H9 (cell line): ENCODE data around the gene CEP162. TPM values are rescaled to one million over a fixed set of nuclear protein-coding genes. Genes with fewer than 3 reads are reported as not detected.

Experiments used
- DNase-seq: peaks from one replicate; pipeline ENCODE4 v3.0.0-alpha.2; 2017
- H2AFZ ChIP-seq: one replicate; pipeline ENCODE4 v1.6.1; 2013; ENCODE audit warnings: mild to moderate bottlenecking, low read length, control low read depth, moderate library complexity
- H2AK5ac ChIP-seq: 2 replicates; pipeline ENCODE4 v1.6.1; 2013; ENCODE audit warnings: low read length, control low read depth, mixed read lengths; ENCODE audit not compliant: insufficient read length
- H2BK120ac ChIP-seq: one replicate; pipeline ENCODE4 v1.6.1; 2013; ENCODE audit warnings: low read depth, mild to moderate bottlenecking, low read length, control low read depth, inconsistent platforms; ENCODE audit not compliant: poor library complexity, severe bottlenecking
- H2BK12ac ChIP-seq: 2 replicates; pipeline ENCODE4 v1.6.1; 2013; ENCODE audit warnings: low read length, control low read depth, mixed read lengths, low read depth; ENCODE audit not compliant: insufficient read length
- H2BK15ac ChIP-seq: 2 replicates; pipeline ENCODE4 v1.6.1; 2013; ENCODE audit warnings: low read depth, low read length, control low read depth
- H2BK20ac ChIP-seq: one replicate; pipeline ENCODE4 v1.6.1; 2013; ENCODE audit warnings: low read depth, mild to moderate bottlenecking, low read length, control low read depth, inconsistent platforms; ENCODE audit not compliant: poor library complexity, severe bottlenecking
- H2BK5ac ChIP-seq: 2 replicates; pipeline ENCODE4 v1.6.1; 2013; ENCODE audit warnings: low read length, control low read depth, mixed read lengths; ENCODE audit not compliant: insufficient read length
- H3K14ac ChIP-seq: 2 replicates; pipeline ENCODE4 v1.6.1; 2013; ENCODE audit warnings: low read length, control low read depth; ENCODE audit not compliant: insufficient read depth
- H3K18ac ChIP-seq: 2 replicates; pipeline ENCODE4 v1.6.1; 2013; ENCODE audit warnings: low read depth, mild to moderate bottlenecking, mixed read lengths, low read length, control low read depth; ENCODE audit not compliant: insufficient read length
- H3K23ac ChIP-seq: 2 replicates; pipeline ENCODE4 v1.6.1; 2013; ENCODE audit warnings: low read length, control low read depth, mixed read lengths, low read depth; ENCODE audit not compliant: insufficient read length
- H3K23me2 ChIP-seq: 2 replicates; pipeline ENCODE4 v1.6.1; 2013; ENCODE audit warnings: low read depth, mild to moderate bottlenecking, mixed read lengths, low read length, control low read depth; ENCODE audit not compliant: insufficient read length, poor library complexity, severe bottlenecking
- H3K27ac ChIP-seq: 2 replicates; pipeline ENCODE4 v1.5.1; 2013; ENCODE audit warnings: low read length, control low read depth, mixed read lengths, low read depth; ENCODE audit not compliant: insufficient read length
- H3K27me3 ChIP-seq: 2 replicates; pipeline ENCODE4 v1.6.1; 2013; ENCODE audit warnings: low read length, control low read depth, inconsistent platforms; ENCODE audit not compliant: insufficient read depth
- H3K4ac ChIP-seq: 2 replicates; pipeline ENCODE4 v1.6.1; 2013; ENCODE audit warnings: low read depth, mild to moderate bottlenecking, control low read depth, inconsistent platforms, low read length, moderate library complexity
- H3K4me1 ChIP-seq: 2 replicates; pipeline ENCODE4 v1.6.1; 2013; ENCODE audit warnings: low read length, control low read depth, inconsistent platforms; ENCODE audit not compliant: insufficient read depth
- H3K4me2 ChIP-seq: 2 replicates; pipeline ENCODE4 v1.6.1; 2013; ENCODE audit warnings: low read length, control low read depth, mixed read lengths; ENCODE audit not compliant: insufficient read length, insufficient read depth
- H3K56ac ChIP-seq: 2 replicates; pipeline ENCODE4 v1.6.1; 2013; ENCODE audit warnings: low read depth, mild to moderate bottlenecking, mixed read lengths, low read length, control low read depth; ENCODE audit not compliant: insufficient read length
- H3K79me1 ChIP-seq: 2 replicates; pipeline ENCODE4 v1.6.1; 2013; ENCODE audit warnings: low read depth, mild to moderate bottlenecking, moderate library complexity, low read length, control low read depth, inconsistent platforms; ENCODE audit not compliant: insufficient read depth, poor library complexity, severe bottlenecking
- H3K79me2 ChIP-seq: 2 replicates; pipeline ENCODE4 v1.6.1; 2013; ENCODE audit warnings: low read length, control low read depth, inconsistent platforms; ENCODE audit not compliant: insufficient read depth
- H3K9ac ChIP-seq: 2 replicates; pipeline ENCODE4 v1.6.1; 2013; ENCODE audit warnings: low read length, control low read depth, mixed read lengths; ENCODE audit not compliant: insufficient read length; ENCODE audit errors: extremely low read depth
- H3K9me3 ChIP-seq: one replicate; pipeline ENCODE4 v1.6.1; 2013; ENCODE audit warnings: low read depth, low read length, inconsistent platforms; ENCODE audit not compliant: control insufficient read depth
- H3T11ph ChIP-seq: one replicate; pipeline ENCODE4 v1.6.1; 2013; ENCODE audit warnings: mild to moderate bottlenecking, low read length, control low read depth, inconsistent platforms
- H4K20me1 ChIP-seq: one replicate; pipeline ENCODE4 v1.6.1; 2013; ENCODE audit not compliant: control insufficient read depth, insufficient read length, insufficient read depth
- H4K5ac ChIP-seq: 2 replicates; pipeline ENCODE4 v1.6.1; 2013; ENCODE audit warnings: low read depth, mild to moderate bottlenecking, mixed read lengths, low read length, control low read depth; ENCODE audit not compliant: insufficient read length
- H4K8ac ChIP-seq: replicated peaks from 2 replicates; pipeline ENCODE4 v1.6.1; 2013; ENCODE audit warnings: low read length, control low read depth, mixed read lengths, low read depth; ENCODE audit not compliant: insufficient read length
- H4K91ac ChIP-seq: 2 replicates; pipeline ENCODE4 v1.6.1; 2013; ENCODE audit warnings: low read depth, mild to moderate bottlenecking, moderate library complexity, mixed read lengths, low read length, control low read depth; ENCODE audit not compliant: insufficient read length
- H3K27ac Mint-ChIP-seq, 3 experiments: 2 replicates in 2 of 3; 3 replicates in 1 of 3; pipeline ENCODE4 v1.8.0; 2020 to 2021; ENCODE audit warnings: mixed read lengths in 3 of 3, mild to moderate bottlenecking in 1 of 3, moderate library complexity in 1 of 3
- H3K27me3 Mint-ChIP-seq: 2 replicates; pipeline ENCODE4 v1.8.0; 2021; ENCODE audit warnings: low read depth, mild to moderate bottlenecking, moderate library complexity, mixed read lengths
- H3K36me3 Mint-ChIP-seq, 3 experiments: 2 replicates in 2 of 3; 3 replicates in 1 of 3; pipeline ENCODE4 v1.8.0; 2020 to 2021; ENCODE audit warnings: low read depth in 3 of 3, mixed read lengths in 3 of 3; ENCODE audit not compliant: insufficient read depth in 1 of 3
- H3K4me1 Mint-ChIP-seq, 2 experiments: 2 replicates each; pipeline ENCODE4 v1.8.0; 2020; ENCODE audit warnings: mixed read lengths in 2 of 2
- H3K4me3 Mint-ChIP-seq, 2 experiments: 2 replicates in 1 of 2; 3 replicates in 1 of 2; pipeline ENCODE4 v1.8.0; 2020 to 2021; ENCODE audit warnings: mild to moderate bottlenecking in 2 of 2, mixed read lengths in 2 of 2, moderate library complexity in 1 of 2
- H3K9me3 Mint-ChIP-seq, 2 experiments: 2 replicates in 1 of 2; 3 replicates in 1 of 2; pipeline ENCODE4 v1.8.0; 2020; ENCODE audit warnings: mild to moderate bottlenecking in 2 of 2, mixed read lengths in 2 of 2, moderate library complexity in 1 of 2
- CTCF ChIP-seq: fragments of 200-600 bp; sonication (generic); conservative IDR thresholded peaks from 3 replicates; pipeline ENCODE4 v1.8.0; 2021; ENCODE audit warnings: antibody characterized with exemption, mild to moderate bottlenecking
- WGBS: extraction: QIAGEN DNeasy Blood & Tissue Kit; methylation state at CpG from one replicate; pipeline ENCODE4 v1.1.7; 2013; ENCODE audit warnings: missing lambda C conversion rate, low lambda C conversion rate, mixed read lengths; ENCODE audit not compliant: insufficient read length; ENCODE audit errors: extremely low coverage; 5-methylcytosine and 5-hydroxymethylcytosine counted together
- total RNA-seq: library from RNA; stranded (reverse); gene quantifications from 2 replicates; pipeline ENCODE4 v1.2.1, GENCODE V29; 2021

The CEP162 gene
- total RNA-seq, 1 experiment from 2014 or later: 11.5 TPM

- WGBS: no CpG with 5 or more reads among the region's 1 CpG
- H3K4me2 ChIP-seq: no peak overlapping the region
- H3K14ac ChIP-seq: no peak overlapping the region
Measured at GRCh38 chr6:84243240-84243639, 15.8 kb upstream of the CEP162 start.

More at GRCh38 chr6:84243240-84243639, 15.8 kb upstream of the CEP162 start:
- peak; percentile 36; the same call in 1 of the 3 replicates for TF ChIP-seq CTCF
- Histone ChIP-seq H3T11ph (no peak overlapping the region), H2BK15ac (no peak overlapping the region), H4K91ac (no peak overlapping the region), H2BK5ac (no peak overlapping the region), H3K56ac (no peak overlapping the region), H3K27ac (no peak overlapping the region), H4K5ac (no peak overlapping the region), H2BK12ac (no peak overlapping the region), H3K9me3 (no peaks in the 10 kb centered on the region), H4K20me1 (no peaks in the 10 kb centered on the region), H3K23me2 (no peaks in the 10 kb centered on the region), H3K9ac (no peak overlapping the region), H3K4ac (no peak overlapping the region), H3K27me3 (no peaks in the 10 kb centered on the region), H4K8ac (no peak overlapping the region), H2BK20ac (no peak overlapping the region), H3K4me1 (no peaks in the 10 kb centered on the region), H3K18ac (no peak overlapping the region), H3K23ac (no peak overlapping the region), H3K79me1 (no peaks in the 10 kb centered on the region), H2BK120ac (no peak overlapping the region), H2AK5ac (no peak overlapping the region), H2AFZ (no peak overlapping the region), H3K79me2 (no peaks in the 10 kb centered on the region)
- no peaks in the 10 kb centered on the region for H3K36me3 Mint-ChIP-seq
- no peaks in the 10 kb centered on the region for H3K4me1 Mint-ChIP-seq
- DNase-seq: no peak
- H3K27ac Mint-ChIP-seq: no peak overlapping the region
- H3K9me3 Mint-ChIP-seq: peaks cover 0 to 2% of the 10 kb centered on the region in 2 experiments; a peak in 2 of 5 replicates
- peaks cover 3% of the 10 kb centered on the region for H3K27me3 Mint-ChIP-seq
- no peak overlapping the region for H3K4me3 Mint-ChIP-seq
